IMR-90 (cell line): ENCODE data around the gene HCRTR2.

Experiments
- BHLHE40 ChIP-seq: fragments of 150-350 bp; IDR thresholded peaks from 2 replicates; pipeline ENCODE4 v1.6.1; 2016; ENCODE audit warnings: mild to moderate bottlenecking, low read depth, low read length
- CEBPB ChIP-seq: IDR thresholded peaks from 2 replicates; pipeline ENCODE4 v1.6.1; 2012; ENCODE audit warnings: low read depth, low read length, improper control_type of control experiment
- FOS ChIP-seq: fragments of 150-350 bp; IDR thresholded peaks from 2 replicates; pipeline ENCODE4 v1.6.1; 2016; ENCODE audit warnings: low read depth, low read length
- MAFK ChIP-seq: IDR thresholded peaks from 2 replicates; pipeline ENCODE4 v1.6.1; 2012; ENCODE audit warnings: low read depth, low read length, improper control_type of control experiment
- MAZ ChIP-seq: IDR thresholded peaks from 2 replicates; pipeline ENCODE4 v1.6.1; 2012; ENCODE audit warnings: low read depth, mild to moderate bottlenecking, low read length, improper control_type of control experiment, moderate library complexity, borderline replicate concordance
- MXI1 ChIP-seq: IDR thresholded peaks from 2 replicates; pipeline ENCODE4 v1.6.1; 2012; ENCODE audit warnings: low read depth, mild to moderate bottlenecking, low read length, moderate library complexity, borderline replicate concordance
- POLR2A ChIP-seq: IDR thresholded peaks from 2 replicates; pipeline ENCODE4 v1.6.1; 2012; ENCODE audit warnings: mild to moderate bottlenecking, low read depth, low read length
- RAD21 ChIP-seq: IDR thresholded peaks from 2 replicates; pipeline ENCODE4 v1.6.1; 2012; ENCODE audit warnings: low read length, improper control_type of control experiment
- RFX5 ChIP-seq: IDR thresholded peaks from 2 replicates; pipeline ENCODE4 v1.8.0; 2012; ENCODE audit warnings: low read depth, mild to moderate bottlenecking, low read length, moderate library complexity
- SMC3 ChIP-seq: fragments of 150-350 bp; IDR thresholded peaks from 2 replicates; pipeline ENCODE4 v1.6.1; 2016; ENCODE audit warnings: low read depth, mild to moderate bottlenecking, antibody characterized with exemption, low read length, moderate library complexity
- TF ChIP-seq, protein P1 (sequence below): conservative IDR thresholded peaks from 2 replicates; pipeline ENCODE4 v1.5.1; 2012; ENCODE audit warnings: mild to moderate bottlenecking, low read depth, low read length, improper control_type of control experiment
- TF ChIP-seq, protein P2 (sequence below): fragments of 150-350 bp; IDR thresholded peaks from 2 replicates; pipeline ENCODE4 v1.6.1; 2016; ENCODE audit warnings: low read depth, mild to moderate bottlenecking, low read length, moderate library complexity, borderline replicate concordance
- TF ChIP-seq, protein P3 (sequence below): fragments of 150-350 bp; IDR thresholded peaks from 2 replicates; pipeline ENCODE4 v1.6.1; 2017; ENCODE audit warnings: mild to moderate bottlenecking, antibody characterized with exemption, low read length, low read depth

DNA sequence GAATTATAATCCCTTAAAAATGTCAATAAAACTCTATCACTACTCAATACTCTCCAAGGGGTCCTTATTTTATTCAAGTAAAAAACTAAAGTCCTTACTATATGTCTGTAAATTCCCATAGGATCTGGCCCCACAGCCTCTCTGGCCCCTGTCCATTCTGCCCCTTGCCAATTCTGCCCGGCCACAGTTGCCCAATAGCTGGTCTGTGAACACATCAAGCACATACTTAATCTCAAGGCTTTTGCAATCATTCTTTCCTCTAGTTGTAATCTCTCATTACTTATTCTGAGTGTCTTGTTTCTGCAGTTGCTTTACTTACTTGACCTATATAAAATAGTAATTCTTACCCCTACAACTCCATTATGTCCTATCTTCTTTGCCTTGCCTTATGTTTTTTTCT, 130.4 kb downstream of the HCRTR2 start:
- TF ChIP-seq, protein P1, sequence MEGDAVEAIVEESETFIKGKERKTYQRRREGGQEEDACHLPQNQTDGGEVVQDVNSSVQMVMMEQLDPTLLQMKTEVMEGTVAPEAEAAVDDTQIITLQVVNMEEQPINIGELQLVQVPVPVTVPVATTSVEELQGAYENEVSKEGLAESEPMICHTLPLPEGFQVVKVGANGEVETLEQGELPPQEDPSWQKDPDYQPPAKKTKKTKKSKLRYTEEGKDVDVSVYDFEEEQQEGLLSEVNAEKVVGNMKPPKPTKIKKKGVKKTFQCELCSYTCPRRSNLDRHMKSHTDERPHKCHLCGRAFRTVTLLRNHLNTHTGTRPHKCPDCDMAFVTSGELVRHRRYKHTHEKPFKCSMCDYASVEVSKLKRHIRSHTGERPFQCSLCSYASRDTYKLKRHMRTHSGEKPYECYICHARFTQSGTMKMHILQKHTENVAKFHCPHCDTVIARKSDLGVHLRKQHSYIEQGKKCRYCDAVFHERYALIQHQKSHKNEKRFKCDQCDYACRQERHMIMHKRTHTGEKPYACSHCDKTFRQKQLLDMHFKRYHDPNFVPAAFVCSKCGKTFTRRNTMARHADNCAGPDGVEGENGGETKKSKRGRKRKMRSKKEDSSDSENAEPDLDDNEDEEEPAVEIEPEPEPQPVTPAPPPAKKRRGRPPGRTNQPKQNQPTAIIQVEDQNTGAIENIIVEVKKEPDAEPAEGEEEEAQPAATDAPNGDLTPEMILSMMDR, result no peak
- TF ChIP-seq, protein P2, sequence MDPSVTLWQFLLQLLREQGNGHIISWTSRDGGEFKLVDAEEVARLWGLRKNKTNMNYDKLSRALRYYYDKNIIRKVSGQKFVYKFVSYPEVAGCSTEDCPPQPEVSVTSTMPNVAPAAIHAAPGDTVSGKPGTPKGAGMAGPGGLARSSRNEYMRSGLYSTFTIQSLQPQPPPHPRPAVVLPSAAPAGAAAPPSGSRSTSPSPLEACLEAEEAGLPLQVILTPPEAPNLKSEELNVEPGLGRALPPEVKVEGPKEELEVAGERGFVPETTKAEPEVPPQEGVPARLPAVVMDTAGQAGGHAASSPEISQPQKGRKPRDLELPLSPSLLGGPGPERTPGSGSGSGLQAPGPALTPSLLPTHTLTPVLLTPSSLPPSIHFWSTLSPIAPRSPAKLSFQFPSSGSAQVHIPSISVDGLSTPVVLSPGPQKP, result no peak
- TF ChIP-seq BHLHE40 (no peak), MAFK (no peak), POLR2A (no peak), RAD21 (no peak), CEBPB (no peak), MAZ (no peak), MXI1 (no peak), RFX5 (no peak), SMC3 (no peak), FOS (no peak)
- TF ChIP-seq, protein P3, sequence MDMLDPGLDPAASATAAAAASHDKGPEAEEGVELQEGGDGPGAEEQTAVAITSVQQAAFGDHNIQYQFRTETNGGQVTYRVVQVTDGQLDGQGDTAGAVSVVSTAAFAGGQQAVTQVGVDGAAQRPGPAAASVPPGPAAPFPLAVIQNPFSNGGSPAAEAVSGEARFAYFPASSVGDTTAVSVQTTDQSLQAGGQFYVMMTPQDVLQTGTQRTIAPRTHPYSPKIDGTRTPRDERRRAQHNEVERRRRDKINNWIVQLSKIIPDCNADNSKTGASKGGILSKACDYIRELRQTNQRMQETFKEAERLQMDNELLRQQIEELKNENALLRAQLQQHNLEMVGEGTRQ, result no peak
